Panc1 (cell line): ENCODE measurements around the gene UBE3B. TPM values are rescaled to one million over a fixed set of nuclear protein-coding genes. Genes with fewer than 3 reads are reported as not detected.

Experiments
- ATAC-seq: fragments of 200-7000 bp; cut with Tn5 transposase; 2 replicates; pipeline ENCODE4 v1.9.1; 2020; ENCODE audit warnings: mild to moderate bottlenecking, moderate library complexity
- BruUV-seq: library from RNA; stranded (reverse); fragments of 400-500 nt; replicated peaks from 2 replicates; lab custom pipeline; 2021; lab: Mats Ljungman, UMichigan
- CTCF ChIA-PET: fragments of 300-600 bp; sonication (Branson Sonifier 250); formaldehyde crosslinking; loops from one replicate; lab custom pipeline; 2022; ENCODE audit warnings: antibody characterized with exemption; lab: Charles Lee
- POLR2A ChIA-PET: fragments of 300-600 bp; sonication (Branson Sonifier 250); formaldehyde crosslinking; loops from one replicate; lab custom pipeline; 2022; ENCODE audit warnings: antibody characterized with exemption; lab: Charles Lee
- DNase-seq: peaks from one replicate; pipeline ENCODE4 v3.0.0-alpha.2; 2010; ENCODE audit warnings: low read depth, low spot score
- H3K27ac ChIP-seq: 2 replicates; pipeline ENCODE4 v1.5.1; 2011; ENCODE audit warnings: mild to moderate bottlenecking, low read length, inconsistent platforms
- H3K27me3 ChIP-seq: fragments of 200-500 bp; sonication (Bioruptor generic); 2 replicates; pipeline ENCODE4 v1.6.0; 2014; ENCODE audit warnings: low read length, inconsistent platforms; ENCODE audit not compliant: control insufficient read depth, insufficient read depth
- H3K36me3 ChIP-seq: fragments of 200-500 bp; sonication (Bioruptor generic); 2 replicates; pipeline ENCODE4 v1.5.1; 2014; ENCODE audit warnings: inconsistent platforms, mild to moderate bottlenecking, low read length, moderate library complexity; ENCODE audit not compliant: control insufficient read depth, insufficient read depth
- H3K4me1 ChIP-seq: 2 replicates; pipeline ENCODE4 v1.5.1; 2011; ENCODE audit warnings: inconsistent platforms, mild to moderate bottlenecking, low read length, moderate library complexity; ENCODE audit not compliant: control insufficient read depth, insufficient read depth
- H3K4me3 ChIP-seq, 2 experiments: 2 replicates each; pipeline ENCODE4 v1.5.1; 2011 to 2012; ENCODE audit warnings: low read depth in 2 of 2, low read length in 2 of 2, mild to moderate bottlenecking in 2 of 2, inconsistent platforms in 1 of 2, moderate library complexity in 1 of 2
- H3K9me3 ChIP-seq: fragments of 200-500 bp; sonication (Bioruptor generic); 2 replicates; pipeline ENCODE4 v1.5.1; 2014; ENCODE audit warnings: low read depth, mild to moderate bottlenecking, inconsistent platforms, low read length, moderate library complexity; ENCODE audit not compliant: control insufficient read depth, insufficient read depth
- CTCF ChIP-seq: fragments of 450-650 bp; IDR thresholded peaks from 2 replicates; pipeline ENCODE4 v1.5.1; 2017; ENCODE audit warnings: mild to moderate bottlenecking
- POLR2AphosphoS5 ChIP-seq: IDR thresholded peaks from 2 replicates; pipeline ENCODE4 v1.6.1; 2012; ENCODE audit warnings: mild to moderate bottlenecking, low read depth, low read length, moderate library complexity
- REST ChIP-seq, 2 experiments: IDR thresholded peaks; 2 replicates each; pipeline ENCODE4 v1.6.1; 2011 to 2012; ENCODE audit warnings: low read depth in 2 of 2, control low read depth in 1 of 2, low read length in 1 of 2, mild to moderate bottlenecking in 1 of 2, moderate library complexity in 1 of 2; ENCODE audit not compliant: insufficient read depth in 1 of 2
- SIN3A ChIP-seq: IDR thresholded peaks from 2 replicates; pipeline ENCODE4 v1.6.1; 2012; ENCODE audit warnings: low read depth, mild to moderate bottlenecking, low read length, moderate library complexity, borderline replicate concordance; ENCODE audit not compliant: insufficient read depth
- TCF7L2 ChIP-seq: IDR thresholded peaks from 2 replicates; pipeline ENCODE4 v1.6.1; 2011; ENCODE audit warnings: mild to moderate bottlenecking, low read depth, low read length, inconsistent platforms
- in situ Hi-C: cut with HindIII; loops from 2 replicates; pipeline ENCODE4 v1.10.0; 2016; ENCODE audit warnings: low sequenced_read_pairs, low pct_unique_long_range_greater_than_20kb
- intact Hi-C: fragments of 100-400 bp; cut with micrococcal nuclease; formaldehyde crosslinking; loops from one replicate; pipeline ENCODE4 v1.10.0; 2022; ENCODE audit not compliant: unreplicated experiment
- total RNA-seq: library from RNA; stranded (reverse); gene quantifications from one replicate; pipeline ENCODE4 v1.2.1, GENCODE V29; 2021; ENCODE audit not compliant: unreplicated experiment

UBE3B gene
- total RNA-seq, 1 experiment from 2014 or later: 38.9 TPM

- intact Hi-C loops: no loop called here
Measured at GRCh38 chr12:109450980-109451379, 26.5 kb upstream of the UBE3B start.

GRCh38 chr12:109451400-109451799 lies 26.0 kb upstream of the UBE3B start:
- no peak overlapping the region for H3K4me3 ChIP-seq
- H3K4me1 ChIP-seq: no peaks in the 10 kb centered on the region
- POLR2A ChIA-PET: no interaction called here
- TF ChIP-seq TCF7L2 (no peak), POLR2AphosphoS5 (no peak), CTCF (no peak), REST (IDR thresholded peaks at IDR 0.05; ENCODE audit: insufficient read depth in 1 of 2, low read depth in 2 of 2, low read length in 1 of 2) (no peak), SIN3A (no peak)
- ATAC-seq: no peak
- H3K9me3 ChIP-seq: no peaks in the 10 kb centered on the region
- DNase-seq: no peak
- CTCF ChIA-PET: interaction anchor here (1.0 kb wide), 1 partner anchor 23 kb away, joined by 4 read pairs; no protein-coding TSS in a partner anchor
- peaks cover 8% of the 10 kb centered on the region; the same call in 1 of the 2 replicates for H3K36me3 ChIP-seq
- BruUV-seq: no TSS peak
- H3K27me3 ChIP-seq: no peaks in the 10 kb centered on the region
- no peak overlapping the region for H3K27ac ChIP-seq
- intact Hi-C loops (no loop called here), in situ Hi-C loops (no loop called here)

More at GRCh38 chr12:109450980-109451379, 26.5 kb upstream of the UBE3B start:
- no peaks in the 10 kb centered on the region for H3K4me1 ChIP-seq
- no peaks in the 10 kb centered on the region for H3K9me3 ChIP-seq
- BruUV-seq: no TSS peak
- ATAC-seq: no peak
- peaks cover 8% of the 10 kb centered on the region; the same call in 1 of the 2 replicates for H3K36me3 ChIP-seq
- no peak for TF ChIP-seq POLR2AphosphoS5
- TF ChIP-seq REST (IDR thresholded peaks at IDR 0.05; ENCODE audit: insufficient read depth in 1 of 2, low read depth in 2 of 2, low read length in 1 of 2): no peak
- TF ChIP-seq TCF7L2: no peak
- TF ChIP-seq CTCF: no peak
- no peak for TF ChIP-seq SIN3A
- no peaks in the 10 kb centered on the region for H3K27me3 ChIP-seq
- in situ Hi-C loops: no loop called here
- POLR2A ChIA-PET: no interaction called here
- CTCF ChIA-PET: interaction anchor here (1.0 kb wide), 1 partner anchor 23 kb away, joined by 4 read pairs; no protein-coding TSS in a partner anchor
- DNase-seq: no peak
- H3K4me3 ChIP-seq: no peak overlapping the region
- no peak overlapping the region for H3K27ac ChIP-seq
